HG03103 (cell line): ENCODE data around the gene UROS.

Source experiments
- ATAC-seq: cut with Tn5 transposase; IDR thresholded peaks from one replicate; pipeline ENCODE4 v1.9.1; 2021; ENCODE audit warnings: low read depth; ENCODE audit not compliant: unreplicated experiment

UROS gene

GRCh38 chr10:125822878-125823662, at the start of gene UROS, which contains the start of gene BCCIP:
TSS of gene UROS (minus strand) at chr10:125823258. CDS start at chr10:125816499, 6,759 bp downstream.
TSS of gene BCCIP (plus strand) at chr10:125823546. CDS start at chr10:125823558, 12 bp downstream.
- ATAC-seq = peak; percentile 72

GRCh38 chr10:125871338-125871737, 48.3 kb upstream of the UROS start:
- no peak for ATAC-seq

GRCh38 chr10:125868372-125868975, 45.4 kb upstream of the UROS start:
- no peak for ATAC-seq

GRCh38 chr10:125866421-125867029, 43.5 kb upstream of the UROS start:
- ATAC-seq = no peak

- no peak for ATAC-seq
These were observed 42.1 kb upstream of the UROS start for GRCh38 chr10:125865120-125865519.

- no peak for ATAC-seq
These were observed 36.2 kb upstream of the UROS start for GRCh38 chr10:125859128-125859817.

- ATAC-seq = no peak
These were observed 34.2 kb upstream of the UROS start for GRCh38 chr10:125857185-125857760.

GRCh38 chr10:125852487-125852886, 29.4 kb upstream of the UROS start:
- ATAC-seq = no peak

GRCh38 chr10:125850766-125851731, 28.0 kb upstream of the UROS start:
- no peak for ATAC-seq

- no peak for ATAC-seq
These were observed 26.4 kb upstream of the UROS start for GRCh38 chr10:125849448-125849847.

GRCh38 chr10:125848857-125849256, 25.8 kb upstream of the UROS start:
- ATAC-seq = no peak

GRCh38 chr10:125848371-125848770, 25.3 kb upstream of the UROS start:
- ATAC-seq = no peak

GRCh38 chr10:125846894-125847293, 23.8 kb upstream of the UROS start:
- no peak for ATAC-seq

GRCh38 chr10:125845617-125846016, 22.6 kb upstream of the UROS start:
- ATAC-seq = no peak

- no peak for ATAC-seq
These were observed 21.7 kb upstream of the UROS start for GRCh38 chr10:125844751-125845221.

GRCh38 chr10:125843603-125844329, 20.7 kb upstream of the UROS start:
- ATAC-seq = no peak

GRCh38 chr10:125840955-125841354, 17.9 kb upstream of the UROS start:
- ATAC-seq = no peak

- ATAC-seq = no peak
These were observed 17.3 kb upstream of the UROS start for GRCh38 chr10:125840406-125840805.
